Stimulated activated CD4-positive, alpha-beta T cell treated with anti-CD3 and anti-CD28 coated beads, Interleukin-1b, Interleukin-23, amount 100 ng/mL, for 48 hours (primary cell): ENCODE results near the gene POLRMT.
"Not testable (repeated sequence)": the region's sequence is repeated elsewhere in the genome, so short reads cannot be mapped to it uniquely, and the experiment has no call there.

Experiments
- DNase-seq: peaks from one replicate; pipeline ENCODE4 v3.0.0-alpha.2; 2020

The POLRMT gene

GRCh38 chr19:590750-591098 is 42.6 kb downstream of the POLRMT start:
- no peak for DNase-seq

GRCh38 chr19:590396-590745 is 43.0 kb downstream of the POLRMT start:
- DNase-seq: no peak

GRCh38 chr19:589693-590395 is 43.5 kb downstream of the POLRMT start, which contains the start of gene HCN2:
Gene HCN2 (plus strand): TSS chr19:589881. CDS start chr19:589946, 65 bp downstream.
- no peak for DNase-seq

GRCh38 chr19:588741-589692 is 44.3 kb downstream of the POLRMT start:
- no peak for DNase-seq

- peak; percentile 78 for DNase-seq
Observed at GRCh38 chr19:588093-588740, 45.1 kb downstream of the POLRMT start.

- no peak for DNase-seq
Observed at GRCh38 chr19:585551-586110, 47.7 kb downstream of the POLRMT start.

GRCh38 chr19:585146-585545 is 48.2 kb downstream of the POLRMT start:
- not testable (repeated sequence) for DNase-seq

GRCh38 chr19:584240-585001 is 48.9 kb downstream of the POLRMT start:
- DNase-seq: peak; percentile 62

GRCh38 chr19:583968-584239 is 49.4 kb downstream of the POLRMT start:
- DNase-seq: no peak

GRCh38 chr19:583198-583967 is 50.0 kb downstream of the POLRMT start:
- no peak for DNase-seq

- DNase-seq: no peak
Observed at GRCh38 chr19:582497-583197, 50.7 kb downstream of the POLRMT start.

GRCh38 chr19:581399-582111 is 51.8 kb downstream of the POLRMT start:
- no peak for DNase-seq

GRCh38 chr19:580274-580835 is 53.0 kb downstream of the POLRMT start:
- DNase-seq: no peak

- DNase-seq: no peak
Observed at GRCh38 chr19:579842-580155, 53.5 kb downstream of the POLRMT start.

- no peak for DNase-seq
Observed at GRCh38 chr19:579111-579841, 54.1 kb downstream of the POLRMT start.

GRCh38 chr19:577439-578392 is 55.6 kb downstream of the POLRMT start:
- no peak for DNase-seq

GRCh38 chr19:576768-577438 is 56.4 kb downstream of the POLRMT start:
- no peak for DNase-seq
